GM18498 (cell line): Measurements from ENCODE around the gene RAB40C.

Experiments used
- ATAC-seq: cut with Tn5 transposase; IDR thresholded peaks from one replicate; pipeline ENCODE4 v1.9.1; 2021; ENCODE audit warnings: mild to moderate bottlenecking, moderate library complexity; ENCODE audit not compliant: unreplicated experiment

Gene RAB40C, protein sequence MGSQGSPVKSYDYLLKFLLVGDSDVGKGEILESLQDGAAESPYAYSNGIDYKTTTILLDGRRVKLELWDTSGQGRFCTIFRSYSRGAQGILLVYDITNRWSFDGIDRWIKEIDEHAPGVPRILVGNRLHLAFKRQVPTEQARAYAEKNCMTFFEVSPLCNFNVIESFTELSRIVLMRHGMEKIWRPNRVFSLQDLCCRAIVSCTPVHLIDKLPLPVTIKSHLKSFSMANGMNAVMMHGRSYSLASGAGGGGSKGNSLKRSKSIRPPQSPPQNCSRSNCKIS

DNA sequence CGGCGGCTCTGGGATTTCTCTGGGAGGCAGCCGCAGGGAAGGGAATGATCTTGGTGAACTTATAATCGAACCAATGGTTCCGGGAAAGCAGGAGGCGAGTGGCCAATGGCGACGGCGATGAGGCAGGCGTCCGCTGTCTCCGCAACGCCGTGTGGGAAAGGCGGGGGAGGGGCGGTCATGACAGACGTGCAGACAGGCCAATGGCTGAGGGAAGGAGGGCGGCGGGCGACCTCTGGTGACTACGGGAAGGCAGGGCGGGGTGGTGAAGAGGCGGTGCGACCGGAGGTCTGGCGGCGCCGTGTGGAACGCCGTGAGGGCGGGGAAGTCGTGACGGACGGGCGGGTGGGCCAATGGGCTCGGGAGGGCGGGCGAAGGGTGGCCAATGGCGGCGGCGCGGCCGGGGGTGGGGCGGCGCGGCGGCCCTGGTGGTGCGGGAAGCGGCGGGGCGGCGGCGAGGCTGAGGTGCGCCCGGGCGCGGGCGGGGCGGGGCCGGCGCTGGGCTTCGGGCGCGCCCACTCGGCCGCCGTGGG lies at the start of gene RAB40C:
Gene RAB40C, plus strand, starts transcription at position 409 of the 530 bp plus-strand sequence. CDS start 226 bp downstream, outside the sequence.
- ATAC-seq = peak; percentile 74

DNA sequence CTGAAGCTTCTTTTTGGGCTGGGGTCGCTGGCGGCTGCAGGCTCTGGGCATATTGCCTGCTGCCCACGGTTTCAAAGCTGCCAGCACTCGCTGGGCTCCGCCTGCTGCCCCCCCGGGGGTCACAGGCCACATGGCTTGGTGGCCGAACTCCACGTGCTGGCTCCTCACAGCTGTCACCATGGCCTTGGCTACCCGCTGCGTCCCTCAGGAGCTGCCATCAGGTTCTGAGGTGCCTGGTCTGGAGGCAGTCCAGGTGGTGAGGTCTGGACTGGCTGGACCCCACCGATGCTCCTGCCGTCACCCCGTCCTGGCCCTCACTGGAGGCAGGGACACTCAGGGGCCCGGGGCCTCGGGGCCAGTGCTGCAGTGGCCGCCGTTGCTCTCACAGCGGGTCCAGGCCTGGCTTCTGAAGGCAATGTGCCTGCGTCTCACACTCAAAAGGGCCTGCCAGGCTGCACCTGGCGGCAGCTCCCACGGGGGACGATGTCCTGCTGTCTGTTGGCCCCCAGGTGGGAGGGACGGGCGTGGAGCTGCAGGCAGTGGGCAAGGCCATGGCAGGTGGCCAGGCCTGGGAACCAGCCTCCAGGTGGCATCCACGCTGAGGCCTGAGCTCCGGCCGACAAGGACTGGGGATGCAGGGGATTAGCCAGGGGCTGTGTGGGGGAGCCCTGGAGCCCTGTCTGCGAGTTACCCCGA lies 49.1 kb upstream of the RAB40C start:
- ATAC-seq = no peak

DNA sequence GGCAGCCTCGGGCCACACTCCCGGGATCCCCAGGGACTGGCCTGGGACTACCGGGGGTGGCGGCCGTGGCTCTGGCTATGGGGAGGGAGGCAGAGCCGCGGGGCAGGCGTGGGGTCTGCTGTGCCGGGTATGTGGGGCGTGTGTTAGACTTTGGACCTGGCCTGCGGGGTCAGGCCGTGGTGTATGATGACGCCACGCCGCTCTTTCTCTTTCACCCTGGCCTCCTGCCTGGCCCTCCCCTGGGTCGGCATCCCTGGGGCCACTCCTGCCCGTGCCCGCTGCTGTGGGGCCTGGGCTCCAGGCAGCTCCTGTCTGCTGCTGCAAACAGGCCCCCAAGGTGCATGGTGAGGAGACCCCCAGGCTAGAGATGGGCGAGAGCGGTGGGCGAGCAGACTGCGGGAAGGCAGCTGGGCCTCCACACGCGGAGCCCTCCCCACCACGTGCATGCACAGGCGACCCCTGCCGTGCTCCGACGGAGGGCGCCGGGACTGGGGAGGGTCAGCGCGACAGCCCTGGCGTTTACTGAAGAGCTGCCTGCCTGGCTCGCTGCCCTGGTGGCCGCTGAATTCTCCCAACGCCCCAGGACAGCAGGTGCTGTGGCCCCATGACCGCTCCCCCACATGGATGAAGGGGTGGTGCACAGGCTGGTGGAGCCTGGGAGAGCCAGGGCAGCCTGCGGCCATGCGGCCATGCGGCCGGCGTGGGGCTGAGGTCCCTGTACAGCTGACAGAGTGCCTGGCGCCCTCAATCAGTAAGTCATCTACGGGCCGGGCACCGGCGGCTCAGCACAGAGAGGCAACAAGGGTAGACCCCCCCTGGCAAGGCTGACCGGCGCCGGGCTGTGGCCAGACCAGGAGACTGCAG lies 46.3 kb upstream of the RAB40C start:
- ATAC-seq = no peak

DNA sequence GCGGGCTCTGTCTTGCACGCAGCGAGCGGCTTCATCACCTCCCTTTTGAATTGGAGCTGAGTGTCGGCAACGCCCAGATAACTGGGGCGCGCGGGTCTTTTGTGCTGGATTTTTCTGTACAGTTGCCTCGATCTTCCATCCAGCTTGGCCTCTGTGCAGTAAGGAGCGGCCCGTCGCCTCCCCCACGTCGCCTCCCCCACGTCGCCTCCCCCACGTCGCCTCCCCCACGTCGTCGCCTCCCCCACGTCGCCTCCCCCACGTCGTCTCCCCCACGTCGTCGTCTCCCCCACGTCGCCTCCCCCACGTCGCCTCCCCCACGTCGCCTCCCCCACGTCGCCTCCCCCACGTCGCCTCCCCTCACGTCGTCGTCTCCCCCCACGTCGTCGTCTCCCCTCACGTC lies 45.3 kb upstream of the RAB40C start:
- no peak for ATAC-seq

DNA sequence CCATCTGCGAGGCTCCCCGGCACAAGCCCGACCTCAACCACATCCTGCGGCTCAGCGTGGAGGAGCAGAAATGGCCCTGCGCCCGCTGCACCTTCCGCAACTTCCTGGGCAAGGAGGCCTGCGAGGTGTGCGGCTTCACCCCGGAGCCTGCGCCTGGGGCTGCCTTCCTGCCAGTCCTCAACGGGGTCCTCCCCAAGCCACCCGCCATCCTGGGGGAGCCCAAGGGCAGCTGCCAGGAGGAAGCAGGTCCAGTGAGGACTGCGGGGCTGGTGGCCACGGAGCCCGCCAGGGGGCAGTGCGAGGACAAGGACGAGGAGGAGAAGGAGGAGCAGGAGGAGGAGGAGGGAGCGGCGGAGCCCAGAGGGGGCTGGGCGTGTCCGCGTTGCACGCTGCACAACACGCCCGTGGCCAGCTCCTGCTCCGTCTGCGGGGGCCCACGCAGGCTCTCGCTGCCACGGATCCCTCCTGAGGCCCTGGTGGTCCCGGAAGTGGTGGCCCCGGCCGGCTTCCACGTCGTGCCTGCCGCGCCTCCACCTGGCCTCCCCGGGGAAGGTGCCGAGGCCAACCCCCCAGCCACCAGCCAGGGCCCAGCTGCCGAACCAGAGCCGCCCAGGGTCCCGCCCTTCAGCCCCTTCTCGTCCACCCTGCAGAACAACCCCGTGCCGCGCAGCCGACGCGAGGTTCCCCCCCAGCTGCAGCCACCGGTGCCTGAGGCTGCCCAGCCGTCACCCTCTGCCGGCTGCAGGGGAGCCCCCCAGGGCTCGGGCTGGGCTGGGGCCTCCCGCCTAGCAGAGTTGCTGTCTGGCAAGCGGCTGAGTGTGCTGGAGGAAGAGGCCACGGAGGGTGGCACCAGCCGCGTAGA lies 42.7 kb upstream of the RAB40C start:
- no peak for ATAC-seq

DNA sequence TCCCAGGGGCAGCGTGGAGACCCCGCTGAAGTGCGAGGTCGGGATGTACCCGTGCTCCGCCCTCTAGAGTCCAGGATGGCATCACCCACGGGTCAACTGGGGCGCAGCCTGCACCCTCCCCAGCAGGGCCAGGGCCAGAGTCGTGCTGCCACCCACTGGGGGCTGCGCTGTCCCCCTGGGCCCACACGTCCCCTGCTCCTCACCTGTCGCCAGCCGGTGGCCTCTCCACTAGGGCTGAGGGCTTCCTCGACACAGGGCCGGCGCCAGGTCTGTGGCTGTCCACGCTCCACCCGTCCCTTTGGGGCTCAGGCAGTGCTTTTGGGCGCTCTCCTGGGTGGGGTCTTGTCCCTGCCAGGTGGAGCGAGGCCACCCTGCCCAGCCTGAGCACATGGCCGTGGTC lies 41.3 kb upstream of the RAB40C start:
- no peak for ATAC-seq

DNA sequence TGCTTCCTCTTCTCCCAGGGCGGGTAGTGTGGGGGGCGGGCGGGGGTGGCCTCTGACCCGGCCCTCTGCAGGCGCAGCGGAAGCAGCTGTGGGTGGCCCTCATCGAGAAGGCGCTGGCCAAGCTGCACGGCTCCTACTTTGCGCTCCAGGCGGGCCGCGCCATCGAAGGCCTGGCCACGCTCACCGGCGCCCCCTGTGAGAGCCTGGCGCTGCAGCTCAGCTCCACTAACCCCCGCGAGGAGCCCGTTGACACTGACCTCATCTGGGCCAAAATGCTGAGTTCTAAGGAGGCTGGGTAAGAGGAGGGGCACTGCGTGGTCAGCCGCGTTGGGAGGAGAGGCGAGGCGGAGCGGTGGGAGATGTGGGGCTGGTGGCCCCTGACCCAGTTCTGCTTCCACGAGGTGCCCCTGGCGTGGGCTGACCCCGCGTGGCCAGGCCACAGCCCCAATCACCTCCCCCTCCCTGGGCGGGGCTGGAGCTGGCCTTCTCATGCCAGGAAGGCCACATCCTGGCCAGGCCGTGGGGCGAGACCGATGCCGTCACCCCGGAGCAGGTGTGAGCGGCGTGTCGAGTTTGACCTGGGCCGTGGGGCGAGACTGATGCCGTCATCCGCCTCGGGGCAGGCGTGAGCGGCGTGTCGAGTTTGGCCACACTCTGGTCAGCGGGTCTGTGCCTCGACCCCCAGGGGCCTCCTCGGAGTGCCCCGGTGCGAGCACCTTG lies 40.2 kb upstream of the RAB40C start:
- ATAC-seq = no peak

DNA sequence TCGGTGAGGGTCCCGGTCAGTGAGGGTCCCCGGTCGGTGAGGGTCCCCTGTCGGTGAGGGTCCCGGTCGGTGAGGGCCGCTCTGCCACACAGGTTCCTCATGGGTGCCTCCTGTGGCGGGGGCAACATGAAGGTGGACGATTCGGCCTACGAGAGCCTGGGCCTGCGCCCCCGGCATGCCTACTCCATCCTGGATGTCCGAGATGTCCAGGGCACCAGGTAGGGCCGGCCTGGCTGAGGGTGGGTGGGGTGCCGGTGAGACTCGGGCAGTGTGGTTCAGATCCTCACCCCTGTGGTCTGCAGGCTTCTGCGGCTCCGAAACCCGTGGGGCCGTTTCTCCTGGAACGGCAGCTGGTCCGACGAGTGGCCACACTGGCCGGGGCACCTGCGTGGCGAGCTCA lies 38.7 kb upstream of the RAB40C start:
- ATAC-seq = no peak

DNA sequence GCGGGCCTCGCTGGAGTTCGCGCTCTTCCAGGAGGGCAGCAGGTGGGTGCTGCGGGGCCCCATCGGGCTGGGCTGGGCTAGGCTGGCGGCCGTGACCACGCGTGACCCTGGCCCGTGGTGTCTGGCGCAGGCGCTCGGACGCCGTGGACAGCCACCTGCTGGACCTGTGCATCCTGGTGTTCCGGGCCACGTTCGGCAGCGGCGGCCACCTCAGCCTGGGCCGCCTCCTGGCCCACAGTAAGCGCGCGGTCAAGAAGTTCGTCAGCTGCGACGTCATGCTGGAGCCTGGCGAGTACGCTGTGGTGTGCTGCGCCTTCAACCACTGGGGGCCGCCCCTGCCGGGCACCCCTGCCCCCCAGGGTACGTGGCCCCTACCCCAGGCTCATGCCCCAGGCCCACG lies 37.7 kb upstream of the RAB40C start:
- ATAC-seq = no peak

DNA sequence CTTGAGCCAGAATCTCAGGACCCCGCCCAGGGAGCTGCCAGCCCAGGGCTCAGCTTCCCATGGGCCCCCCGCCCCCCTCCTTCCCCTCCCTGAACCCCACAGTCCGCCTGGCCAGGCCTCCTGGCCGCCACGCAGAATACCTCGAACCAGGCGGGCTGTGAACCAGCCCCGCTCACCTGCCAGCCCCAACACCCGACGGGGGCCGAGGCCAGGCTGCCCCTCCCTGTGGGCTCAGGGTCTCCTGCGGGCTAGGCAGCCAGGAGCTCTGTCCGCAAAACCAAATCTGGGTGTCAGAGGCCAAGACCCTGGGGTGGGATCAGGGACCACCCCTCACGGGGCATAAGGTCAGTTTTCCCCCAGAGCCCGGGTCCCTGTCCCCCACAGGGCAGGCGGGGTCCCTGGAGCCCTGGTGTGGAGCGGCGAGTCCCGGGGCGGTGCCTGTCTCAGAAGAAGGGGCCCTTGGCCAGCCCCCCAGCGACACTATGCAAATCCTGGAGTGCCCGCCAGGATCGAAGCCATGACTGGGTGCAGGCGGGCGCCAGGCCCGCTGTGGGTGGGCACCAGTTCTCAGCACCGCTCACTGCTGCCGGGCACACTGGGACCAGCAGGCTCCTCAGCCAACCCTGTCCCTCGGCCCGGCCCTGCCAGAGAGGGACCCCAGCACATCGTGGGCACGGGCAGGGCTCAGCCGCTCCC lies 36.1 kb upstream of the RAB40C start:
- no peak for ATAC-seq

DNA sequence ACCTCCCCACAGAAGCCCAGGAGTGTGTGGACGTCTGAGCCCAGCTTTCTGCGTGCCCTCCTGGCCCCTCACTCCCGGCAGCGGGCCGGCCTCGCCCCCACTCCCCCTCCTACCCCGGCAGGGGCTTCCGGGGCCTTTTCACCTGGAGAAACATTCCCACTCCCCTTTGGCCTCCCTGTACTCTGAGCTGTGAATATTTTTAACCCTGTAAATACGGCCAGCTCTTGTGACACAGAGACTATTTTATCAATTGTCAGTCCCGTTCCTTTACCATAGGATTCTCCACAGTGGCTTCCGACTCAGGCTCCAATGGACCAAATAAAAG lies 35.6 kb upstream of the RAB40C start:
- ATAC-seq = no peak

DNA sequence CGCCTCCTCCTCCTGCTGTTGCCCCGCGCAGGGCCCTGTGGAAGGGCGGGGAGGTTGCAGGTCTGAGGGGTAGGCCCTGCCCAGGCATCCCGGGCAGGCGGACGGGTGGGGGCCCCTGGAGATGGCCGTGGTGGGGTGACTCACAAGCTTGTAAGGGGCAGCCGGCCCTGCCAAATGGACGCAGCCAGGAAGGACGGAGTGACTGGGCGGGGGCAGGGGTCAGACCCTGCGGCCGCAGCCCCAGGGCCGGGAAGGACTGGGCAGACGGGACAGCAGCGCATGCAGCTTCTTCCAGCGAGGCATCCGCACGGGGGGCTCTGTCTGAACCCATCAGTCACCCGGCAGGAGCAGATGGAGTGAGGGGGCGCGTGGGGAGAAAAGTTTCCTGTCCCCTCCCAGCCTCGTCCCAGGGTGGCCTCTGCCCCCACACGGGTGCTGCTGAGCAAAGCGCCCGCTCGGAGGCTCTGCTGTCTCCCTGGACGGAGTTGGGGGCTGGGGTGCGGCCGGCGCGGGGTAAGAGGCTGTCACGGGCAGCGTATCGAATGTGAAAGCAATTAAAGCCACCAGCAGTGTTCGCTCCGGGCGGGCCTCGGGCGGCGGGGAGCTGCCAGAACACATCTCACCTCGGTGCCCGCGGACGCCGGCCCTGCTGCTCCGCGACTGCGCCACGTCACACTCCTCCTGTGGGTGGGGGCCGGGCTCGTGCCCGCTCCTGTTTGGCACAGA lies 35.1 kb upstream of the RAB40C start:
- ATAC-seq = no peak

DNA sequence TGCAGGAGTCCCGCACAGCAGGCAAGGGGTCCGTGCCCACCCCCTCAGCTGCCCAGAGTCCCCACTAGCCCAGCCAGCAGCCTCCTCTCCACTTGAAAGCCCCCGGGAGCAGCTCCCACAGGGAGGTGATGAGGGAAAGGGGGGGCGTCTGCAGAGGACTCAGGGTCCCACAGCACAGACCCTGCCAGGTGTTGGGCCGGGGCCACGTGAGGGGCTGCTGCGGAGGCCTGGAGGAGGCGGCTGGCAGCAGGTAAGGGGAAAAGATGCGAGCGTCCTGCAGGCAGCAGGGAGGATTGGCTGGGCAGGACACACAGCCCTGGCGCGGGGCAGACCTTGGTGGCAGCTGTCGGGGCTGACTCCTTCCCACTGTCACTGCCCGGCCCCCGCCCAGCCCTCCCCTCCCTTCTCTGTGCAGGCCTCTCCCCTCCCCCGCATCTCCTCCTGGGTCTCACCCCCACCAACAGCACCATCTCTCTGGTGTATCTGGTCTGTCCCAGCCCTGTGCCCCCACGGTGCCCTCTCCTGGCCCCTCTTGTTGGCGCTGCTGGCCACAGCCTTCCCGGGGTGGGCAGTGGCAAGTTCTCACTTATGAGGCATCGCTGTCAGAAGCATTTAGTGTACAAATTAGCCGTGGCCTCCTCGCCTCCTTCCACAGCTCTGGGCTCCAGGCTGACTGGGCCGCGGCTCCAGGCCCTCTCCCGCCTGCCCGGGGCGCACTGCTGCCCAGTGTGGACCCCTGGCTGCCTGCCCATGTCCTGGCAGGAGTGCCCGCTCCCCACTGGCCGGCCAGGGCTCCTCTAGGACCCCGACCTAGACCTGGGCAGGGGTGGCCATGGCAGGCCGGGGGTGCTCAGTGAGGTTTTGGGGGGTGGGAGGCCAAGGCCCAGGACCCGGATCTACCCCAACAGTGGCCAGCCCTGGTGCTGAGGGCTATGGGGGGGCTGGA lies 34.1 kb upstream of the RAB40C start:
- no peak for ATAC-seq

DNA sequence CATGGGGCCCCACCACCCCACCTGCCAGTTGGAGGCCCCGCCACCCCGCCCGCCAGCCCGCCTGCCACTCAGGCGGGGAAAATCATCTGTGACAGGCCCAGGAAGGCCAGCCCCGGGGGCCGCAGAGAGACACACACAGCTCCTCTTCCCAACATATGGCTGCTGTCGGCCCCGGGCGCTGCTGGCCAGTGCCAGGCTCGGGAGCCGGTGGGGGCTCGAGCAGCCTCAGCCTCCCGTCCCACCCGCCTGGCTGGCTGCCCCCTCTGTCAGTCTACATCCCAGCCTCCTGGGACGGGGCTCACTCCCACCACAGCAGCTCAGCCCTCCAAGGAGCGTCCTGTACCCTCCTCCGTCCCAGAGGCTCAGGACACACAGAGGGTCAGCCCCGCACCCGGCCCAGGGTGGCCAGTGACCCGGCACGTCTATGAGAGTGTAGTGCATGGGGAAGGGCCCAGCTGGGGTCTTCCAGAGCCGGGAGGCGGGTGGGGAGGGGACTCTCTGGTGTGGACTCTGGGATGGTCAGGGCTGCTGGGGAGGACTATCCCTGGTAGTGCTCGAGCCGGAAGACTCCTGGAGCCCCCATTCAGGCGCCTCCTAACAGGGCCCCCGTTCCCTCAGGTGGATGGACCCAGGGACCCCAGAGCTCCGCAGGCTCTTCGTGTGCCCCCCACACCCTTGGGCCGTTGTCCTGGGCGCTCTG lies 33.2 kb upstream of the RAB40C start:
- no peak for ATAC-seq

DNA sequence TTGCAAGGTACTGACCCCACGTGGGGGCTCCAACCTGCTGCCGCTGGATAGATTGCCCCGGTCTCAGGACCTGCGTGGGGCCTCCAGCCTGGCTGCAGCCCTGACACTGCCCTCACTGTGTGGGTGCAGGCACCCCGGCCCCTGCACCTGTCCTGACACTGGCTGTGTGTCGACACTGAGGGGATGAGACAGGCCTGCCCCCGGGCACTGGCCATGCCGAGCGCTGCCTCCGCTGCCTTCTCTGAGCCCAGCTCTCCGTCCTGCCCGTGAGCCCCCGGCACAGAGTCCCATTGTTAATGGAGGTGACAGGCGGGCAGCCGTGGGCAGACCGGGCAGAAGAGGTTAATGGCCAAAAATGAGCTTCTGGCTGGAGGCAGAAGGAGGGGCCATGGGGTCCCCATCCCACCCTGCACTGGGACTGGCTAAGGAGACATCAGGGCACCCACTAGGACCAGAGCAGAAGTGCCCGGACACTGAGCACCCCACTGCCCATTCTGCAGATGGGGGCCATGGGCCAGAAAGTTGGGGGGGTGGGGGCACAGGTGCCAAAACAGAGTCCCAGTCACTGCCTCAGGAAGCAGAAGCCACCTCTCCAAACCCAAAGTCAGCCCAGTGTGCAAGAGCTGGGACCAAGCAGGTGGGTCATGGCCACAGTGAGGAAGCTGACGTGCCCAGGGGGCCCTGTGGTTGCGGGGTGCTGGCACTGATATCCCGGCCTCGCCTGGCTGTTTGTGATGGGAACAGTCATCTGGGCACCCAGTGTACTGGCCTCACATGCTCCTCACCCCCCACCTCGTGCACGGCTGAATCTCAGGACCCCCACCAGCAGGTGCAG lies 32.2 kb upstream of the RAB40C start:
- ATAC-seq = no peak
